NB4 (cell line): ENCODE results near the gene ABCE1.

Source experiments
- MYC ChIP-seq: IDR thresholded peaks from 2 replicates; pipeline ENCODE4 v1.6.1; 2011; ENCODE audit warnings: low read depth, low read length
- POLR2A ChIP-seq: IDR thresholded peaks from 2 replicates; pipeline ENCODE4 v1.6.1; 2011; ENCODE audit warnings: mild to moderate bottlenecking; ENCODE audit not compliant: insufficient read length; ENCODE audit errors: extremely low read depth
- TF ChIP-seq, protein P1 (sequence below): IDR thresholded peaks from one replicate; pipeline ENCODE4 v1.5.1; 2012; ENCODE audit warnings: low read depth, low read length
- TF ChIP-seq, protein P2 (sequence below): IDR thresholded peaks from 2 replicates; pipeline ENCODE4 v1.6.1; 2011; ENCODE audit warnings: low read depth, low read length

DNA sequence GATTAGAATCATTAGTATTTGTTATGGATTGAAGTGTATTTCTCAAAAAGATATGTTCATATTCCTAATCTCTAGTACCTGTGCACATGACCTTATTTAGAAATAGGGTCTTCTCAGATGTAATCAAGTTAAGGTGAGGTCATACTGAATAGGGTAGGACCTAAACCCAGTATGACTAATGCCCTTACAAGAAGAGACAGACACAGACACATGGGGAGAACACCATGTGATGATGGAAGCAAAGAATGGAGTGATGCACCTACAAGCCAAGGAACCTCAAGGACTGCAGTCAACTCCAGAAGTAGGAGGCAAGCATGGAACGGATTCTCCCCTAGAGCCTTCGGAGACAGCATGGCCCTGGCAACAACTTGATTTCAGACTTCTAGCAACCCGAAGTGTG lies 50.9 kb downstream of the ABCE1 start:
- TF ChIP-seq, protein P1, sequence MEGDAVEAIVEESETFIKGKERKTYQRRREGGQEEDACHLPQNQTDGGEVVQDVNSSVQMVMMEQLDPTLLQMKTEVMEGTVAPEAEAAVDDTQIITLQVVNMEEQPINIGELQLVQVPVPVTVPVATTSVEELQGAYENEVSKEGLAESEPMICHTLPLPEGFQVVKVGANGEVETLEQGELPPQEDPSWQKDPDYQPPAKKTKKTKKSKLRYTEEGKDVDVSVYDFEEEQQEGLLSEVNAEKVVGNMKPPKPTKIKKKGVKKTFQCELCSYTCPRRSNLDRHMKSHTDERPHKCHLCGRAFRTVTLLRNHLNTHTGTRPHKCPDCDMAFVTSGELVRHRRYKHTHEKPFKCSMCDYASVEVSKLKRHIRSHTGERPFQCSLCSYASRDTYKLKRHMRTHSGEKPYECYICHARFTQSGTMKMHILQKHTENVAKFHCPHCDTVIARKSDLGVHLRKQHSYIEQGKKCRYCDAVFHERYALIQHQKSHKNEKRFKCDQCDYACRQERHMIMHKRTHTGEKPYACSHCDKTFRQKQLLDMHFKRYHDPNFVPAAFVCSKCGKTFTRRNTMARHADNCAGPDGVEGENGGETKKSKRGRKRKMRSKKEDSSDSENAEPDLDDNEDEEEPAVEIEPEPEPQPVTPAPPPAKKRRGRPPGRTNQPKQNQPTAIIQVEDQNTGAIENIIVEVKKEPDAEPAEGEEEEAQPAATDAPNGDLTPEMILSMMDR, result no peak
- no peak for TF ChIP-seq MYC
- TF ChIP-seq POLR2A, result no peak
- TF ChIP-seq, protein P2, sequence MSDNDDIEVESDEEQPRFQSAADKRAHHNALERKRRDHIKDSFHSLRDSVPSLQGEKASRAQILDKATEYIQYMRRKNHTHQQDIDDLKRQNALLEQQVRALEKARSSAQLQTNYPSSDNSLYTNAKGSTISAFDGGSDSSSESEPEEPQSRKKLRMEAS, result no peak
